Transverse colon (tissue), 3 donors: Measurements from ENCODE around the gene RALGAPA1.

Experiments
- CTCF ChIP-seq, 5 experiments: fragments of 200-600 bp in 3 of 5; fragments of 450-650 bp in 2 of 5; sonication (generic) in 3 of 5; IDR thresholded peaks; 1 replicate in 2 of 5; 2 replicates in 3 of 5; pipeline ENCODE4 v1.5.1; 2016 to 2017; ENCODE audit warnings: antibody characterized with exemption in 5 of 5, inconsistent platforms in 3 of 5, mild to moderate bottlenecking in 2 of 5, moderate library complexity in 1 of 5
- POLR2A ChIP-seq: fragments of 450-650 bp; IDR thresholded peaks from one replicate; pipeline ENCODE4 v1.6.1; 2016; ENCODE audit warnings: antibody characterized with exemption, mild to moderate bottlenecking, moderate library complexity

- no peak for TF ChIP-seq CTCF (IDR thresholded peaks at IDR 0.05)
- TF ChIP-seq POLR2A = no peak
Measured at GRCh38 chr14:35844494-35844893, 35.4 kb upstream of the RALGAPA1 start.
